IPS-15b (cell line): Measurements from ENCODE around the gene ESYT3.

Experiments used
- H3K27me3 ChIP-seq: one replicate; pipeline ENCODE4 v1.6.1; 2013; ENCODE audit warnings: low read length; ENCODE audit not compliant: control insufficient read depth, insufficient read depth
- H3K36me3 ChIP-seq: one replicate; pipeline ENCODE4 v1.6.1; 2013; ENCODE audit warnings: low read length; ENCODE audit not compliant: control insufficient read depth, insufficient read depth
- H3K4me1 ChIP-seq: one replicate; pipeline ENCODE4 v1.6.1; 2013; ENCODE audit warnings: mild to moderate bottlenecking, low read length; ENCODE audit not compliant: control insufficient read depth, insufficient read depth
- H3K4me3 ChIP-seq: one replicate; pipeline ENCODE4 v1.5.1; 2013; ENCODE audit warnings: low read depth, low read length
- H3K9ac ChIP-seq: one replicate; pipeline ENCODE4 v1.6.1; 2013; ENCODE audit warnings: low read depth, mild to moderate bottlenecking, low read length
- H3K9me3 ChIP-seq: one replicate; pipeline ENCODE4 v1.6.1; 2013; ENCODE audit warnings: mild to moderate bottlenecking, low read length; ENCODE audit not compliant: control insufficient read depth, insufficient read depth

Gene ESYT3

DNA sequence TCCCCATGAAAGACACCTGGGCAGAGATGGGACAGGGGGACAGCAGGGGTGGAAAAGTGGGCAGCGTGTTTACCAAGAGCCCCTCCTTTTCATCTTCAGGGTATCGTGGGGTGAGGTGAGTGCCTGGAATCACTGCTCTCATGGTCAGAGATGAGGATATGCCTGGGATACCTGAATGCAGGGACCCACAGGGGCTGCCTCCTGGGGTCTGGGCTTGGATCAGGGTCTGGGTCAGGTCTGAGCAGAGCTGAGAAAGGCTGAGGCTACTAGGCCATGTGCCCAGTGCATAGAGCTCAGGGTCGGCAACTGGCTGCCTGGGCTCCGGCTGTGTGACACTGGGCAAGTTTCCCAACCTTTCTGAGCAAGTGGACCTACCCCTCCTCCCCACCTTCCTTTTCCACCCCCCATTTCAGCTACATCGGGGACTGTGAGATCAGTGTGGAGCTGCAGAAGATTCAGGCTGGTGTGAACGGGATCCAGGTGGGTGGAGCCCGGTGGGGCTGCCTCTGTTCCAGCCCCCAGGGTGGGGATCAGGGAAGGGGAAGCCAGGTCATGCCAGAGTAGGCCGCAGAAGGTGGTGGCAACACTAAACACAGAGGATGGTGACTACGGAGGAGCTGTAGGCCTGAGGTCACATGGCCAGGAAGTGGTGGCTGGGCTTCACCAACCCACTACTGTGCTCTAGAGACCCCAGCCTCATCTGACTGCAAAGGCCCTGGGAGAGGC lies 24.5 kb downstream of the ESYT3 start:
- Histone ChIP-seq H3K9ac (no peak overlapping the region), H3K27me3 (no peaks in the 10 kb centered on the region), H3K36me3 (peaks cover 4% of the 10 kb centered on the region), H3K9me3 (no peaks in the 10 kb centered on the region), H3K4me3 (no peak overlapping the region), H3K4me1 (no peaks in the 10 kb centered on the region)

DNA sequence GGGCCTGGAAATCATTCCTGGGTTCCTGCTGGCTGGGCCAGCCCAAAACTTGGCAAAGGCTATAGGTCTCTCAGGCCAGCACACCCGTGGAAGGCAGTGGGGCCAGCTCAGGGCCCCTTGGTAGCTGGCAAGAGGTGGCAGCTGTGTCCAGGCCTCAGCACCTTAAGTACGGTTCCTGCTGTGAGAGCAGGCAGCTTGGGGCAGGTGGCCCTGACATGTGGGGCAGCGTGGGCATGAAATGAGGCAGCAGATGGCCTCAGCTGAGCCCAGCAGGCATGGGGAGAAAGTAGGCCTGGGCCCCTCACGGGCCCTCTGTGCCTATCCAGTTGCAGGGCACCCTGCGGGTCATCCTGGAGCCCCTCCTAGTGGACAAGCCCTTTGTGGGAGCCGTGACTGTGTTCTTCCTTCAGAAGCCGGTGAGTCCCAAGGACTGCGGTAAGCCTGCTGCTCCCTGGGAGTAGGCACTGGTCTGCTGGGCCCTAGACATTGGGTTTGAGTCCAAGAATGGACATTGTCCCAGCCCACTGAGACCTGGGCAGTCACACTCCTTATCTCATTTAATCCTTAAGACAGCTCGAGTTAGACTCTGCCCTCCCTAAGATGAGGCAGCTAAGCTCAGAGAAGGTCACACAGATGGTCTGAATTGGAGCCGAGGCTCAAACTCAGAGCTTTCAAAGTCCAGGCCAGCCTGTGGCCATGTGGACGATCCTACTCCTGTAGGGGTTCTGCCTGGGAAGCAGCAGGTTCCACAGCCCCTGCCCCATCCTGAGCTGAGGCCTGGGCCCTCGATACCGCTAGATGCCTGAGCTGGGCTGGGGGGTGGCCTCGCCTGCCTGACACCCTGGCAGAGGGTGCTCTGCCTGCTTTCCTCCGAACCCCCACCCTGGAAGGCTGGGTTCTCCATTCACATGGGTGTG lies 25.5 kb downstream of the ESYT3 start:
- no peaks in the 10 kb centered on the region for H3K27me3 ChIP-seq
- H3K36me3 ChIP-seq, result peaks cover 4% of the 10 kb centered on the region
- H3K9ac ChIP-seq, result no peak overlapping the region
- H3K4me3 ChIP-seq, result no peak overlapping the region
- H3K9me3 ChIP-seq, result no peaks in the 10 kb centered on the region
- H3K4me1 ChIP-seq, result no peaks in the 10 kb centered on the region

DNA sequence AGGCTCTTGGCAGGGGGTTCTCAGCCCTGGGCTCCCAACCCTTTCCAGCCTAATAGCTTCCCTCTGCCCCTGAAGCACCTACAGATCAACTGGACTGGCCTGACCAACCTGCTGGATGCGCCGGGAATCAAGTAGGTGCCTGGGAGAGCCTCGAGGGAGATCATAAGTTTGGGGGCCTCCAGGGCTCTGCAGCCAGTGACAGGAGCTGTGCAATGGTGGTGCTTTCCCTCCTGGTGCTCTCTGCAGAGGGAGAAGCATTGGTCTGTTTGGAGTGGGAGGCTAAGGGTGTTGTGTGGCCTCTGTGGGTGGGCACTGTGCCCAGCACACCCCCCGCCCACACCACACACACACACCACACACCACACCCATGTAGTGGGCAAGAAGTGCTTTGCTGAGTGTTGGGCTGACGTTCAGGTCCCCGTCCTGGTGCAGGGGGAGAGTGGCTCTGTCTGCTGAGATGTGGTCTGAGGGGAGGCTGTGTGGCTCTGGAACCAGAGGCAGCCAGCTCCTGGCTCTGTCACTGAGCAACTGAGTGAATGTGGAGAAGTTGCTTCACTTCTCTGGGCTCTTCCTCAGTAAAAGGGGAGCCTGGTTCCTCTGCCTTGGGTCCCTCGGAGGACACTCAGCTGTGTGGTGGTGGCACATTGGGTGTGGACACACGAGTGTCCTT lies 26.3 kb downstream of the ESYT3 start:
- Histone ChIP-seq H3K27me3 (no peaks in the 10 kb centered on the region), H3K9me3 (no peaks in the 10 kb centered on the region), H3K4me1 (no peaks in the 10 kb centered on the region), H3K4me3 (no peak overlapping the region), H3K36me3 (peaks cover 4% of the 10 kb centered on the region), H3K9ac (no peak overlapping the region)

- Histone ChIP-seq H3K9ac (no peak overlapping the region), H3K4me1 (no peaks in the 10 kb centered on the region), H3K9me3 (no peaks in the 10 kb centered on the region), H3K4me3 (no peak overlapping the region), H3K36me3 (peaks cover 4% of the 10 kb centered on the region), H3K27me3 (no peaks in the 10 kb centered on the region)
These were observed 26.8 kb downstream of the ESYT3 start for GRCh38 chr3:138461246-138461645.

DNA sequence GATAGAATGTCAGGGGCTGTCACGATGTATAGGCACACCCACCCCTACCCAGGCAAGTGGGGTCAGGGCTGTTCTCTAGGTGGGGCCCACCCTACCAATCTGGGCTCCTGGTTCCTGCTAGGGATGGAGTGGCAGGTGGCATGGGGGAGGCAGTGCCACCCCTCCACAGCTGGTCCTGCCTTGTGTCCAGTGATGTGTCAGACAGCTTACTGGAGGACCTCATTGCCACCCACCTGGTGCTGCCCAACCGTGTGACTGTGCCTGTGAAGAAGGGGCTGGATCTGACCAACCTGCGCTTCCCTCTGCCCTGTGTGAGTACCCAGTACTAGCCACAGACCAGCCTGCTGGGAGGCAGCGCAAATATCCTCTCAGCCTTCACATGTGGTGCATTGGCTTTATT lies 27.5 kb downstream of the ESYT3 start:
- no peaks in the 10 kb centered on the region for H3K4me1 ChIP-seq
- H3K9ac ChIP-seq, result no peak overlapping the region
- no peaks in the 10 kb centered on the region for H3K27me3 ChIP-seq
- no peak overlapping the region for H3K4me3 ChIP-seq
- peaks cover under 1% of the 10 kb centered on the region for H3K36me3 ChIP-seq
- H3K9me3 ChIP-seq, result no peaks in the 10 kb centered on the region

DNA sequence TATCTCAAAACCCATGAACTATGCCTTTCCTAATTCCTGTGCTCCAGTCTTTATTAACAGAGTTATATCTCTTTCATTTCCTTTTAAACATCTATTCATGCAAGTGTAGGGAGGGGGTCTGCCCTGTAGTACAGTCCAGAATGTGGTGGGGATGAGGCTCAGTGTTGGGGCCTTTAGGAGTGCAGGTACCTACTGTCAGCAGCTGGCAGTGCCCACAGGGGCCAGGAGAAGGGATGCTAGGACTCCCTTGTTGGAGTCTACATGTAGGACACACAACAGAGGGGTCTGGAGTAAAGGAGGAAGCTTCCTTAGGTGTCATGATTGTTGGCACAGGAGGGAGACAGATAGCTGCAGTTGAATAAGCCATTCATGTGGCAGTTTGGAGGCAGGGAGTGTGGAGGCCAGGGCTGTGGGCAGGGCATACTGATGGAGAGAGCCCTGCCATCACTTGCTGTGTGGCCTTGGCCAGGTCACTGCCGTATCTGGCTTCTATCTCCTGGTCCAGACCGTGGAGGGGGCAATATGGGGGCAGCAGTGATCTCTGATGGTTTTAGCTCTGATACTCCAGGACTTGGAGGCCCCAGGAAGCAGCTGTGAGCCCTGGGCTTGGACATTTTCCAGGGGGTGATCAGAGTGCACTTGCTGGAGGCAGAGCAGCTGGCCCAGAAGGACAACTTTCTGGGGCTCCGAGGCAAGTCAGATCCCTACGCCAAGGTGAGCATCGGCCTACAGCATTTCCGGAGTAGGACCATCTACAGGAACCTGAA lies 29.5 kb downstream of the ESYT3 start:
- H3K27me3 ChIP-seq, result no peaks in the 10 kb centered on the region
- H3K4me1 ChIP-seq, result no peaks in the 10 kb centered on the region
- no peak overlapping the region for H3K9ac ChIP-seq
- H3K9me3 ChIP-seq, result no peaks in the 10 kb centered on the region
- no peak overlapping the region for H3K4me3 ChIP-seq
- H3K36me3 ChIP-seq, result no peaks in the 10 kb centered on the region

DNA sequence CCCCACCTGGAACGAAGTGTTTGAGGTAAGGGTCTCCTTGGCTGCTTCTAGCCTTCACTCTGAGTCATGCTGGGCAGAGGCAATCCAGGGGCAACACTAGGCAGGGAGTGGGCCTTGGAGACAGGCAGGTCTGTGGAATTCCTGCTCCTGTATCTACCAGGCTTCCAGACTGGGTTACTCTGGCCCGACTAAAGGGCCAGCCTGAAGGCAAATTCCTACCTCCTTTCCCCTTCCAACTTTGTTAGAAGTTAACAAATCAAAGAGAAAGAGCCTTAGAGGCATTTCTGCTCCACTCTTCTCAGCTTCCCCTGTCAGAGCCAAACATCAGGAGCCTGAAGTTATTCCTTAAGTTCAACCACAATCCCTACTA lies 30.1 kb downstream of the ESYT3 start:
- Histone ChIP-seq H3K4me3 (no peak overlapping the region), H3K9ac (no peak overlapping the region), H3K27me3 (no peaks in the 10 kb centered on the region), H3K36me3 (no peaks in the 10 kb centered on the region), H3K9me3 (no peaks in the 10 kb centered on the region), H3K4me1 (no peaks in the 10 kb centered on the region)

- Histone ChIP-seq H3K36me3 (no peaks in the 10 kb centered on the region), H3K27me3 (no peaks in the 10 kb centered on the region), H3K9ac (no peak overlapping the region), H3K9me3 (no peaks in the 10 kb centered on the region), H3K4me3 (no peak overlapping the region), H3K4me1 (no peaks in the 10 kb centered on the region)
These were observed 31.0 kb downstream of the ESYT3 start for GRCh38 chr3:138465451-138465850.

- Histone ChIP-seq H3K4me3 (no peak overlapping the region), H3K36me3 (no peaks in the 10 kb centered on the region), H3K9me3 (no peaks in the 10 kb centered on the region), H3K27me3 (no peaks in the 10 kb centered on the region), H3K4me1 (no peaks in the 10 kb centered on the region), H3K9ac (no peak overlapping the region)
These were observed 31.5 kb downstream of the ESYT3 start for GRCh38 chr3:138465925-138466324.

GRCh38 chr3:138467931-138468330 lies 33.5 kb downstream of the ESYT3 start:
- H3K27me3 ChIP-seq, result no peaks in the 10 kb centered on the region
- no peak overlapping the region for H3K4me3 ChIP-seq
- no peak overlapping the region for H3K9ac ChIP-seq
- no peaks in the 10 kb centered on the region for H3K9me3 ChIP-seq
- H3K4me1 ChIP-seq, result no peaks in the 10 kb centered on the region
- H3K36me3 ChIP-seq, result no peaks in the 10 kb centered on the region

DNA sequence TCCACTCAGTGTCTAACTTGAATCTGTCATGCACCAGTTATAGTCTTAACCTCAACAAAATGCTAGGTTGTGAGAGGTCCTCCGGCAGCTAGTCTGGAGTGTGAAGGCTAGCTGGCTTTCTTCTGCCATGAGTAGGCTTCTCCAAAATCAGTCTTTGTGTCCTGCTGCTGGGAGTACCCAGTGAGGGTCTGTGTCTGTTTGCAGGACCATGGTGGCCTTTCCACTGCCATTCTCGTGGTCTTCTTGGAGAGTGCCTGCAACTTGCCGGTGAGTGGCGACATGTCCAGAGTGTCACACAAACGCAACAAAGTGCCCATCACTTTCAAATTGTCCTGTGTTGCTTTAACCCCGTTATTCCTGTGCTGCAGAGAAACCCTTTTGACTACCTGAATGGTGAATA lies 34.0 kb downstream of the ESYT3 start:
- no peaks in the 10 kb centered on the region for H3K4me1 ChIP-seq

More for the DNA sequence above, 34.0 kb downstream of the ESYT3 start:
- Histone ChIP-seq H3K27me3 (no peaks in the 10 kb centered on the region), H3K9ac (no peak overlapping the region), H3K4me3 (no peak overlapping the region), H3K9me3 (no peaks in the 10 kb centered on the region), H3K36me3 (no peaks in the 10 kb centered on the region)
